GM19099 (cell line): ENCODE data around the gene TNFSF9.
A peak's percentile ranks its signal among the peaks of the same experiment; 100 is the strongest.

Experiments
- POLR2A ChIP-seq: IDR thresholded peaks from 3 replicates; pipeline ENCODE4 v1.6.1; 2011; ENCODE audit warnings: low read depth; ENCODE audit not compliant: insufficient read length; ENCODE audit errors: extremely low read depth

Gene TNFSF9

GRCh38 chr19:6521718-6522646 is 8.8 kb upstream of the TNFSF9 start:
- TF ChIP-seq POLR2A = peak; percentile 56

- TF ChIP-seq POLR2A = no peak
These were observed 8.1 kb upstream of the TNFSF9 start for GRCh38 chr19:6522712-6523111.

GRCh38 chr19:6524311-6524710 is 6.5 kb upstream of the TNFSF9 start:
- TF ChIP-seq POLR2A = no peak

- no peak for TF ChIP-seq POLR2A
These were observed 2.8 kb upstream of the TNFSF9 start for GRCh38 chr19:6527893-6528543.

GRCh38 chr19:6528544-6529121 is 2.2 kb upstream of the TNFSF9 start:
- peak; percentile 53 for TF ChIP-seq POLR2A

GRCh38 chr19:6529351-6529750 is 1.5 kb upstream of the TNFSF9 start:
- no peak for TF ChIP-seq POLR2A

GRCh38 chr19:6529937-6530385 is 865 bp upstream of the TNFSF9 start:
- no peak for TF ChIP-seq POLR2A

GRCh38 chr19:6531163-6531955 is 533 bp downstream of the TNFSF9 start:
- no peak for TF ChIP-seq POLR2A

GRCh38 chr19:6531956-6532243 is 1.1 kb downstream of the TNFSF9 start:
- TF ChIP-seq POLR2A = no peak

GRCh38 chr19:6532244-6532999 is 1.6 kb downstream of the TNFSF9 start:
- TF ChIP-seq POLR2A = no peak

GRCh38 chr19:6533000-6533328 is 2.1 kb downstream of the TNFSF9 start:
- no peak for TF ChIP-seq POLR2A

- no peak for TF ChIP-seq POLR2A
These were observed 3.1 kb downstream of the TNFSF9 start for GRCh38 chr19:6533746-6534418.

- TF ChIP-seq POLR2A = no peak
These were observed 3.7 kb downstream of the TNFSF9 start for GRCh38 chr19:6534451-6535093.
